Right kidney (tissue), 9 donors: ENCODE measurements around the gene CLDN9.
A peak's percentile ranks its signal among the peaks of the same experiment; 100 is the strongest.

ENCODE experiments used
- DNase-seq: peaks from one replicate; pipeline ENCODE4 v3.0.0-alpha.2; 2016
- long read RNA-seq, 8 donors: transcript quantifications; one replicate each; lab custom pipeline, GENCODE V29; 2026

CLDN9 gene, protein sequence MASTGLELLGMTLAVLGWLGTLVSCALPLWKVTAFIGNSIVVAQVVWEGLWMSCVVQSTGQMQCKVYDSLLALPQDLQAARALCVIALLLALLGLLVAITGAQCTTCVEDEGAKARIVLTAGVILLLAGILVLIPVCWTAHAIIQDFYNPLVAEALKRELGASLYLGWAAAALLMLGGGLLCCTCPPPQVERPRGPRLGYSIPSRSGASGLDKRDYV
- long read RNA-seq, donor 1, transcript CLDN9-201 (1 exons, 2,050 nt), result major isoform, 5 of 5 reads
- long read RNA-seq, donor 1, partial matches to known transcripts, result 0 of 5 reads
- long read RNA-seq, donor 1, other reads (novel, unspliced or antisense), result 0 of 5 reads
- long read RNA-seq, donor 2, transcript CLDN9-201 (1 exons, 2,050 nt), result major isoform, 6 of 6 reads
- long read RNA-seq, donor 2, partial matches to known transcripts, result 0 of 6 reads
- long read RNA-seq, donor 2, other reads (novel, unspliced or antisense), result 0 of 6 reads
- long read RNA-seq, donor 3, partial matches to known transcripts, result 0 of 1 reads
- long read RNA-seq, donor 3, other reads (novel, unspliced or antisense), result 0 of 1 reads
- long read RNA-seq, donor 4, transcript CLDN9-201 (1 exons, 2,050 nt), result major isoform, 8 of 19 reads
- long read RNA-seq, donor 4, partial matches to known transcripts, result 11 of 19 reads
- long read RNA-seq, donor 4, other reads (novel, unspliced or antisense), result 0 of 19 reads
- long read RNA-seq, donor 5, partial matches to known transcripts, result 0 of 1 reads
- long read RNA-seq, donor 5, other reads (novel, unspliced or antisense), result 0 of 1 reads
- long read RNA-seq, donor 6, transcript CLDN9-201 (1 exons, 2,050 nt), result major isoform, 5 of 5 reads
- long read RNA-seq, donor 6, partial matches to known transcripts, result 0 of 5 reads
- long read RNA-seq, donor 6, other reads (novel, unspliced or antisense), result 0 of 5 reads
- long read RNA-seq, donor 7, result 0 reads
- long read RNA-seq, donor 8, transcript CLDN9-201 (1 exons, 2,050 nt), result major isoform, 5 of 5 reads
- long read RNA-seq, donor 8, partial matches to known transcripts, result 0 of 5 reads
- long read RNA-seq, donor 8, other reads (novel, unspliced or antisense), result 0 of 5 reads

DNA sequence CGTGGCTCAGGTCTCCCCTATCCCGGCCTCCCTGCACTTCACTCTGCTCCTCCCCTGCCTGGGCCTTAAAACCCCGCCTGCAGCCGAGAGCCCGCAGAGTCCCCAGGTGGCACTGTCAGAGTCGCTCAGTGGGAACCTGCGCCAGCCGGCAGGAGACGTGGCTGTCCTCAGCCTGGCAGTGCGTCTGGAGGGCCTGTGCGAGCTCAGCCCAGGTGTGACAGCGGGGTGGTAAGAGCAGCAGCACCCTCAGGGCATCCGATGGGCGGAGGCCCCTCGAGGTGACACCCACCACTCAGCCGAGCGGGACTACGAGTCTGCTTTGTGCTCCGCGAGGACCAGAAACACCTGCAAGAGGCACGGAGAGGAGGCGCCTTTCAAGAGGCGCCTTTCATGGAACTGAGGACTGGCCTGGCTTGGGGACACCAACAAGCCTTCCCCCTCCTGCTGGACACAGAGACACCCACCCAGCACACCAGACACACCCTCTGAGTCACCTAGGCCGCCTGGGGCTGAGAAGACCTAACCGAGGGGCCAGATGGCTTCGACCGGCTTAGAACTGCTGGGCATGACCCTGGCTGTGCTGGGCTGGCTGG, at the start of gene CLDN9:
Gene CLDN9 (plus strand): TSS at position 96 of the 593 bp plus-strand sequence. CDS start 440 bp downstream, at position 536.
- DNase-seq, result peak; percentile 53

DNA sequence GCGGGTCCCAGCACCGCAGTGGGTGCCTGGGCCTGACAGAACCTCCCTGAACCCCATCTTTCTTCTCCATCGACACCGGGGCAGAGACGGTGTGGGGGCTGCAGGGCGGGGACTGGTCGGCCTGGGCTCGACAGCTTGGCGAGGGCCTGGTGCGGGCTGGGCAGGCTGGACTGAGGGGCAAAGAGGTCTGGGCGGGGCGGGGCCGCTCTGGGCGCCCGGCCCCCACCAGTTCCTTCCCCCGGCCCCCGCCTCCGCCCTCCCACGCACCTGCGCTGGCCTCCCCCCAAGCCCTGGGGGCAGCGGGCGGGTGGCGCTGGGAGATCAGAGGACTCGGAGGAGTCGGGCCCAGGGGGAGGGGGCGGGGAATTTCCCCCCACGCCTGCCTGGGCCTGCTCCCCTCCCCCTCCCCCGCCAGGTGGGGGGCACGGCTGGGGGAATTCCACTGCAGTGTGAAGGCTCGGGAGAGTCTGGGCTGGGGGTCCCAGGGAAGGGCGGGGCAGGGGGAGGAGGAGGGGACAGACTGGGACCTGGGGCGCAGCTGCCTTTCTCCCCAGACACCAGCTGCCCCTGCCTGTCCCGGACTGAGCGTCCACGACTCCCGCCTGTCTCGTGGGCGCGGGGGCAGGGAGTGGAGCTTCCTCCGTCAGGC, 49.5 kb upstream of the CLDN9 start:
- peak; percentile 55 for DNase-seq

DNA sequence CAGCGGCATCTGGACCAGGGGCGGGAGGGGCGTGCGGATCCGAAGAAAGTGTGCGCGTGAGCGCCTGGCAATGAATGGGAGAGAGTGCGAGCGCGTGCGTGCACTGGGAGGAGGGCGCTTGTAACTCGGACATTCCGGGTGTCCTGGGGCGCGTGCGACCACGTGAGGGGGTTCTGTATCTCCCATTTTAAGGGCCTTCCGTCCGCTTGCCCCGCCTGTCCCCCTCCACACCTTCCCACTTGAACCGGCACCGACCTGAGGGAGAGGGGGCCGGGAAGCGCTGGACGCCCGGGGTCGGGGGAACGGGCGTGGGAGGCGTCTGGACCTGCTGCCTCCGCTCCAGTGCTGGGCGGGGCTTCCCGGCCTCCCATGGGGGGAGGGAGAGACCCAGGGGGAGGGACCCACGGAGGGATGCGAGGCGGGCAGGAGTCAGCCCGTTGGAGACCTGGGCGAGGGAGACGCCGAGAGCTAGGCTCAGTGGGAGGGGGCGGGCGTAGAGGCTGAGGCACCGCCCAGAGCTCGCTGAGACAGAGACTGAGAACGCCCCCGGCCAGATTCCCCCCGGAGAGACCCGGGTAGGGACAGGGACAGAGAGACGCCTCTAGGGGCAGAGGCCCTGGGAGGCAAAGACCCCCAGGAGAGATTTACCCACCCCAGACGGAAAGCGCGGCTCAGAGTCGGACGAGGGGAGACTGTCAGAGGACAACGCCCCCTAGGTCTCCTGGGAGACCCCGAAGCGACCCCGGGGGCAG, 48.8 kb upstream of the CLDN9 start, which contains the start of gene KREMEN2:
Gene KREMEN2 (plus strand): TSS at position 553 of the 752 bp plus-strand sequence. CDS start 246 bp downstream, outside the sequence.
- DNase-seq, result peak; percentile 71

DNA sequence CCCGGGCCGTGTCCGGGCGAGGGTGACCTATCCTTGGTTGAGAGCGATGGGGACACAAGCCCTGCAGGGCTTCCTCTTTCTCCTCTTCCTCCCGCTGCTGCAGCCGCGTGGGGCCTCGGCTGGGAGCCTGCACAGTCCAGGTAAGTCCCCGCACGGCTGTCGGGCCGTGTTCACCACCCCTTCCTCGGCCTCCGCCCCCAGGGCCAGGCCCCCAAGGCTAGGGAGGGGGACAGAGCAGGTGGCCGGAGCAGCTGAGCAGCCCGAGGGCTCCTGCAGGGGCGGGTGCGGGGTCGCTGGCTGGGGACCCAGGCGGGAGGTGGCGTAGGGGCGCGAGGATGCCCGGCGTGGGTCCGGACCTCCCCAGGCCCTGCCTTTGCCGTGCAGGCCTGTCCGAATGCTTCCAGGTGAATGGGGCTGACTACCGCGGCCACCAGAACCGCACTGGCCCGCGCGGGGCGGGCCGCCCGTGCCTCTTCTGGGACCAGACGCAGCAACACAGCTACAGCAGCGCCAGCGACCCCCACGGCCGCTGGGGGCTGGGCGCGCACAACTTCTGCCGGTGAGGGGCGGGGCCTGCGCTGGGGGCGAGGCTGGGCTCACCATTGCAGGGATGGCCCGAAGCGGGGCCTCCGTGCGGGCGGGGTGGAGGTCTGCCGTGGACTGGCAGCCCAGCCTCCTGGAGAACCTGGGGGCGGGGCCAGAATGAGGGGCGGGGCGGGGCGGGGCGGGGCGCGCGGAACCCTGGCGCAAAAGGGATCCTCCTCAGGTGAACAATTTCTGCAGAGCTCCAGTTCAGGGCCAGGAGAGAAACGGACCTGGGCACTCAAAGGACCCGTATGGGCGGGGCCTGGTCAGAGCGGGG, 48.0 kb upstream of the CLDN9 start:
- peak; percentile 68 for DNase-seq

DNA sequence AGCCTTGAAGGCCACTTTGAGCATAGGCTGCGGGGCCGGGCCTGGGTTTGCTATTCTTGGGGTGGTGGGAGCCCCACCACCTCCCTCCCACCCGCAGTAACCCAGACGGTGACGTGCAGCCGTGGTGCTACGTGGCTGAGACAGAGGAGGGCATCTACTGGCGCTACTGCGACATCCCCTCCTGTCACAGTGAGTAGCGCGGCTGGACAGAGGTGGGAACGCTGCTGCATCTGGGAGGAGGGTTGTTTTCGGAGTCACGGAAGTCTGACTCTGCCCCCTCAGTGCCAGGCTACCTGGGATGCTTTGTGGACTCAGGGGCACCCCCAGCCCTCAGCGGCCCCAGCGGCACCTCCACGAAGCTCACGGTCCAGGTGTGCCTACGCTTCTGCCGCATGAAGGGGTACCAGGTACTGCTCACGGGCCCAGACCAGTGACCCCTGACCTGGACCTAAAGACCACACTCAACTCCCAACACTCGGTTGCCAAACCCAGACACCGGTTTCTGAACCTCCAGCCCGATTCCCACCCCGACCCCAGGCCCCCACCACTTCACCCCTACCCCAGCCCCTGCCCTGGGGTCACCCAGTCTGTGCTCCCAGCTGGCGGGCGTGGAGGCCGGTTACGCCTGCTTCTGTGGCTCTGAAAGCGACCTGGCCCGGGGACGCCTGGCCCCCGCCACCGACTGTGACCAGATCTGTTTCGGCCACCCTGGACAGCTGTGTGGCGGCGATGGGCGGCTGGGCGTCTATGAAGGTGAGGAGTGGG, 46.5 kb upstream of the CLDN9 start:
- no peak for DNase-seq

DNA sequence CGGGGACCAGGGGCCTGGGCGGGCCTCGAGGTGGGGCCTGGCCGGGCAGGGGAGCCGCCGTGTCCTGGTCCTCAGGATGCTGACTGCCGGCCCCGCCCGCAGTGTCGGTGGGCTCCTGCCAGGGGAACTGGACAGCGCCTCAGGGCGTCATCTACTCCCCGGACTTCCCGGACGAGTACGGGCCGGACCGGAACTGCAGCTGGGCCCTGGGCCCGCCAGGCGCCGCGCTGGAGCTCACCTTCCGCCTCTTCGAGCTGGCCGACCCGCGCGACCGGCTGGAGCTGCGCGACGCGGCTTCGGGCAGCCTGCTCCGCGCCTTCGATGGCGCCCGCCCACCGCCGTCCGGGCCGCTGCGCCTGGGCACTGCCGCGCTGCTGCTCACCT, 45.9 kb upstream of the CLDN9 start:
- peak; percentile 49 for DNase-seq

DNA sequence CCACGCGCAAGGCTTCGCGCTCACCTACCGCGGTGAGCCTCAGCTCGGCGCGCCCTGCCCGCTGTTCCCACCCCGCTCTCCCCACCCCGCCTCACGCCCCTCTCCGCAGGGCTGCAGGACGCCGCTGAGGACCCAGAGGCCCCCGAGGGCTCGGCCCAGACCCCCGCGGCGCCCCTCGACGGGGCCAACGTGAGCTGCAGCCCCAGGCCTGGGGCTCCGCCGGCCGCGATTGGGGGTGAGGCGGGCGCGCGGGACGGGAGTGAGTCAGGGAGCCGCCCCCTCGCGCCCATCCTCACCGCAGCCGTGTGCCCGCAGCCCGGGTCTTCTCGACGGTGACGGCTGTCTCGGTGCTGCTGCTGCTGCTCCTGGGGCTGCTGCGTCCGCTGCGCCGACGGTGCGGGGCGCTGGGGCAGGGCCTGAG, 45.5 kb upstream of the CLDN9 start:
- DNase-seq, result no peak

DNA sequence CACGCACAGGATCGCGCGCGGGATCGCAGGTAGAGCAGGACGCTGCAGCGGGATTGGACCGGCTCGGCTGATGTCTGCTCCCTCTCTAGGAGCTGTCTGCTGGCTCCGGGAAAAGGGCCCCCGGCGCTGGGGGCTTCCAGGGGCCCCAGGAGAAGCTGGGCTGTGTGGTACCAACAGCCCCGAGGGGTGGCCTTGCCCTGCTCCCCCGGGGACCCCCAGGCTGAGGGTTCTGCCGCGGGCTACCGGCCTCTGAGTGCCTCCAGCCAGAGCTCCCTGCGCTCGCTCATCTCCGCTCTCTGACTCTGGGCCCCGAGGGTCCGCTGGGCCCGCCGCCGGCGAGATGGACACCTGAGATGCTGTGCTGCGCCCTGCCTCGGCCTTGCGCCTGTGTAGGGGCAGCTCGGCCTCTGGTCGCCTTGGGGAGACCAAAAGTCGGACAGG, 45.0 kb upstream of the CLDN9 start:
- DNase-seq, result no peak

DNA sequence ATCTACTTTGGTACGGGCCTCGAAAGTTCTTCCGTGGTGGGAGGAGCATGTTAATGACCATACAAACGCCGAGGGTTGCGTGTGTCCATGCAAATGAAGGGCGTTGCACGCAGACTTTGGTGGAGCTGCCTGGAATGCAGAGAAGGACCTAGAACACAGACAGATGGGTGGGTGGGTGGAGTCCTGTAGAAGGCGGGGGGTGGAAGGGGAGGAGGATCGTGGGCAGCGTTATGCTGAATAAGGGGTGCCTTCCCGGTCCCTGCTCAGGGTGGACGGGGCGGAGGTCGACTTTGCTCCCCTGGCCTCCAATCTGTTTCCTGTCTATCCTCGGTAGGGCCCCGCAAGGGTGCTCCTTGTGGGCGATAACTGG, 44.4 kb upstream of the CLDN9 start:
- no peak for DNase-seq

DNA sequence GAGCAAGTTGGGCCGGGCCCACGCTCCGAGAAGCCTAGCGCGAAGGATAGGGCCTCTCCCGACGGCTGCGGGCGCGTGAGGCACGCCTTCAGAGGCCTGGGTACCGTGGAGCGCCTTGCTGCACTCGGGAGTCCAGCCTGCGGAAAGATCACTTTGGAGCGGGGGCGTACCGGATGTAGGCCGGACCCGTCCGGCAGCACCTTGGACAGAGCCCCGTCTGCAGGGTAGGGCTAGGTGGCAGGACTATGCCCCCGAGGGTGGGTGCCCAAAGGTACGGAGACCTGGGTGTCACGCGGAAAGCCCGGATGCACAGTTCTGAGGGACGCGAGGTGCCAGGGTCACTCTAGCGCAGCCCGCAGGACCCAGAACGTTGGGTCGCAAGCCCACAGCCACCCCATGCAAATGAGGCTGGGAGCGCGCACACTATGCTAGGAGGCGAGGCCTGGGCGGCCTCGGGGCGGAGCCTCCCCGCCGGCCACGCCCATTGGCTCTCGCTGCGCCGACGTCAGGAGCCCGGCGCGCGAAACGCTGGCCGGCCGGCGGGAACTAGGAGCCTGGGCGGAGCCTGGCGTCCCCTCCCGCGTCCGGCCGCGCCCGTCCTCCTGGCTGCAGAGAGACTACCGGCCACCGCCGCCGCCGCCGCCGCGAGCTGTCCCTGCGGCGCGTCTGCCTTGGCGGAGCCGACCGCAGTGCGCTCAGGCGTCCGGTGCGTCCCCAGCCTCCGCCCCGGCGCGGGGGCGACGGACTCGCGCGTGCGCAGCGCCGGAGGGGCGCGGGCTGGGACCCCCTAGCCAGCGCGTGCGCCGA, 43.8 kb upstream of the CLDN9 start, which contains the start of gene PAQR4:
Gene PAQR4 (plus strand): TSS at position 611 of the 807 bp plus-strand sequence. CDS start 327 bp downstream, outside the sequence.
- DNase-seq, result peak; percentile 98

DNA sequence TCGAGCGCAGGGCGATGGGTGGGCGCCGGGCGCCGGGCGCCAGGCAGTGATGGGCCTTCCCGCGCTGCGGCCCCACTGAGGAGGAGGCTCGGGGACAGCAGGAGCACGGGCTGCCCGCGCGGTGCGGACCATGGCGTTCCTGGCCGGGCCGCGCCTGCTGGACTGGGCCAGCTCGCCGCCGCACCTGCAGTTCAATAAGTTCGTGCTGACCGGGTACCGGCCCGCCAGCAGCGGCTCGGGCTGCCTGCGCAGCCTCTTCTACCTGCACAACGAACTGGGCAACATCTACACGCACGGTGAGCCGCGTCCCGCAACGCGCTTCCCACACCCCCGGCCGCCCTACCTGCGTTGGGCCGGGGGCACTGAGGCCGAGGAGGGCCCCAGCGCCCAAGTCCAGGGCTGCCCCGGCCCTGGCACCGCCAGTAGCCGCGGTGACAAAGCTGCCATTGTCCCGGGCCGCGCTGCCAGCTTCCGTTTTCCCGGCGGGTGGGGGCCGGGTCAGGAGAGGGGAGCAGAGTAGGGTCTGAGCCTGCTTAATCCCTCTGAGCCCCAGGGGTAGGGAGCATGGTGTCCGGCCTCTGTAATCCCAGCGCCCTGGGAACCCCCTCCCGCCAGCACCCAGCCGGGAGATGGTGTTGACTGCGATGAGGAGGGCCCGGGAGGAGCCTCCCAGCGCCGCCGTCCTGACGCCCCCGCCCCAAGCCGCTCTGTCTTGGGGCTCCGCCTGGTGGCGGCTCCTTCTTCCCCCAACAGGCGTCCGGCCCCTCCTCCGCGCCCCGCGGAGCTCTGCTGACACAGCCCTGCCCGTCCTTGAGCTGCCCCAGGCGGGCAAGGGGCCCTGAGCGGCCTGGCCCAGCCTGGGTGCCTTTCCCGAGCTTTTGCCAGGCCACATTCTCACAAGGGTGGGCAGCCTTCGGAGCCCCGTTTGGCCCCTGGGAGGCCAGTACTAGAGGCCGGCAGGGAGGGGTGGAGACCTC, 42.9 kb upstream of the CLDN9 start:
- DNase-seq, result peak; percentile 67

DNA sequence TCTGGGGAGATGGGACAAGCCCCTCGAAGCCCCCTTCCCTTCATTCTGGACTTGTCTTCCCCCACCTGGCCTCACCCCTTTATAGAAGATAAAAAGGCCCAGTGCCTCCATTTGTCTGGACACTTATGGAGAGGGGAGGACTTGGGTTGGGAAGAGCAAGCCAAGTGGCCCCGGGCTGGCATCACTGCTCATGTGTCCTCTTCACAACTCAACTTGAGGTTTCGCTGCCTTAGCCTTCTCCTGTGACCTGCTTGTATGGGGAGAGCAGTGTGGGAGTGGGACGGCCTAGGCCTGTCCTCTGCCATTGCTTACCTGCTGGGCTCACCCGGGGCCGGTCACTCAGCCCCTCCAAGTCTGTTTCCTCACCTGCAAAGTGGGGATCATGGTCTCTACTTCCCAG, 42.2 kb upstream of the CLDN9 start:
- DNase-seq, result no peak

DNA sequence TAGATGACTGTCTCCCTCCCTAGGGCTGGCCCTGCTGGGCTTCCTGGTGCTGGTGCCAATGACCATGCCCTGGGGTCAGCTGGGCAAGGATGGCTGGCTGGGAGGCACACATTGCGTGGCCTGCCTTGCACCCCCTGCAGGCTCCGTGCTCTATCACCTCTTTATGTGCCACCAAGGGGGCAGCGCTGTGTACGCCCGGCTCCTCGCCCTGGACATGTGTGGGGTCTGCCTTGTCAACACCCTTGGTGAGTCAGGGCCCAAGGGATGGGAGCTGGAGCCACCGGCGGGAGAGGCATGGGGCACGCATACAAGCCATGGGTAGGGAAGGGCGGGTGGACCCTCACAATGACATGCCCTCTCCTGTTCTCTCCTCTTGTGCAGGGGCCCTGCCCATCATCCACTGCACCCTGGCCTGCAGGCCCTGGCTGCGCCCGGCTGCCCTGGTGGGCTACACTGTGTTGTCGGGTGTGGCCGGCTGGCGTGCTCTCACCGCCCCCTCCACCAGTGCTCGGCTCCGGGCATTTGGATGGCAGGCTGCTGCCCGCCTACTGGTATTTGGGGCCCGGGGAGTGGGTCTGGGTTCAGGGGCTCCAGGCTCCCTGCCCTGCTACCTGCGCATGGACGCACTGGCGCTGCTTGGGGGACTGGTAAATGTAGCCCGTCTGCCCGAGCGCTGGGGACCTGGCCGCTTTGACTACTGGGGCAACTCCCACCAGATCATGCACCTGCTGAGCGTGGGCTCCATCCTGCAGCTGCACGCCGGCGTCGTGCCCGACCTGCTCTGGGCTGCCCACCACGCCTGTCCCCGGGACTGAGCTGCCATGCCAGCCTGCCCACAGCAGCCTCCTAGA, 41.4 kb upstream of the CLDN9 start:
- DNase-seq, result no peak

DNA sequence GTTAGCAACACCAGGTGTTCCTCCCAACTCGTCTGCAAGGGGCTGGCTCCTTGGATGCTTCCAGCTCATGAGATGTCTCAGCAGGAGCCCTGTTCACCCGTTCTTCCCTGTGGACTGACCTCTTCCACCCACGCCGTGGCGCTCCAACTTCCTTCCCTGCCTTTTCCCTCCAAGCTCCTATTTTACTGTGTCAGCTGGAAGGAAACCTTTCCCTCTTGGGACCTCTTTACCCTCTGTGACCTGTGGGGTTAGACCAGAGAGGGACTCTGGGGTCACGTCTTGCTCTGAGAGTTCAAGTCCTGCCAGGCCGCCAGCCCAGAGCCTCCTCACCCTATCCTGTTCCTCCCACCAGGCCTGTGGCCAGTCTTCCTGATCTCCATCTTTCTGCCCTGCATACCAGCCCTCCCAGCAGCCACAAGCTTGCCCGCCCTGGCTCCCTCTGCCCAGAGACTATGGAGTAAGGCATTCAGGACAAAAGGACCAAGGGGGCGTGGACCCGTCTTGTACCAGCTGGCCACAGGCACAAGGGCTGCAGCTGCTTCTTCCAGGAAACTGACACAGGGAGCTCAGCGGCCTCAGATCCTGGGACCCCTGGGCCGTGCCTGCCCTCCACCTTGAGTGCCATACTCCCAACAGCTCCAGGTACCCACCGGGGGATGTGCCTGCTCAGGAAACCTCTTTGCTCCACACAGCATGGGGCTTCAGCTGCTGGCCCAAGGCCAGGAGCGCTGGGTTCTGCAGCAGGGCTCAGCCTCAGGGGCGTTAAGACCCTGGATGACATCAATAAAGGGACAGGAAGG, 40.5 kb upstream of the CLDN9 start:
- DNase-seq, result no peak

DNA sequence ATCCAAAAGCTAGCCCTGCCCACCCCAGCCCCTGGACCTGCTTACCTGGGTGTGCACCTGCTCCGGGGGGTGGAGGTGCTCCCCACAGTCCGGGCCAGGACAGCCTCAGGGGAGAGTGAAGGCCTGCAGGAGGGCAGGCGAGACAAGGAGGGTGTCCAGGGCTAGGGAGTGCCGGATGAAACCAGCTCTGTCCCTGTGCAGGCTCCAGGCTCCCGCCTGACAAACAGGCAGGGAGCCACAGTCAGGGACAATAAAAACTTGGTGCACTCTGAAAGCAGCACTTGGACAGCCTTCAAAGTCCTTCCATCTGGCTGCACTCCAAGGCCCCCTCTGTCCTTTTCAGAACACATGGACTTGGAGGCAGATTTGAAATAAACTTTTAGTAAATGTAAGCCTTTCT, 39.6 kb upstream of the CLDN9 start:
- DNase-seq, result no peak
